Measurements from ENCODE around the gene ZBTB16.

DNA sequence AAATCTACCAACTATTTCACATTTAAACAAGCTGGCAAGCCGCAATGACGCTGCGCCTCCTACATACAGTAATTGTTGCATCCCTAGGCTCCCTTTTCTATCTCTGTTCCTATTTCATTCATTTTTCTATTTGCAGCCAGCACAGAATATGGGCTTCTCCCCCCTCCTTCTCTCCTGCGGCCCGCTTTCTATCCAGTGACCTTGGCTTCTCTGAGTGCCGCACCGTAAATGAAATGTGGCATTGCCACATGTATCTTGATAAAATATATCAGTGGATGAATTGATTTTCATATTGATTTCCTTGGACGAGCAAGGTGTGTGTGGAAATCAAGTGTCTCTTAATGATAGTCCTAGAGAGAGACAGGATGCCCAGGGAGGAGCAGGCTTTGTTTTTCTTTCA, 70.2 kb downstream of the ZBTB16 start:
- TF ChIP-seq, protein P1, sequence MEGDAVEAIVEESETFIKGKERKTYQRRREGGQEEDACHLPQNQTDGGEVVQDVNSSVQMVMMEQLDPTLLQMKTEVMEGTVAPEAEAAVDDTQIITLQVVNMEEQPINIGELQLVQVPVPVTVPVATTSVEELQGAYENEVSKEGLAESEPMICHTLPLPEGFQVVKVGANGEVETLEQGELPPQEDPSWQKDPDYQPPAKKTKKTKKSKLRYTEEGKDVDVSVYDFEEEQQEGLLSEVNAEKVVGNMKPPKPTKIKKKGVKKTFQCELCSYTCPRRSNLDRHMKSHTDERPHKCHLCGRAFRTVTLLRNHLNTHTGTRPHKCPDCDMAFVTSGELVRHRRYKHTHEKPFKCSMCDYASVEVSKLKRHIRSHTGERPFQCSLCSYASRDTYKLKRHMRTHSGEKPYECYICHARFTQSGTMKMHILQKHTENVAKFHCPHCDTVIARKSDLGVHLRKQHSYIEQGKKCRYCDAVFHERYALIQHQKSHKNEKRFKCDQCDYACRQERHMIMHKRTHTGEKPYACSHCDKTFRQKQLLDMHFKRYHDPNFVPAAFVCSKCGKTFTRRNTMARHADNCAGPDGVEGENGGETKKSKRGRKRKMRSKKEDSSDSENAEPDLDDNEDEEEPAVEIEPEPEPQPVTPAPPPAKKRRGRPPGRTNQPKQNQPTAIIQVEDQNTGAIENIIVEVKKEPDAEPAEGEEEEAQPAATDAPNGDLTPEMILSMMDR (IDR thresholded peaks at IDR 0.05; ENCODE audit: low read length) = no peak
- TF ChIP-seq EZH2 (optimal IDR thresholded peaks at IDR 0.05; ENCODE audit: low read depth, low read length) (no peak), EZH2phosphoT487 (IDR thresholded peaks at IDR 0.05; ENCODE audit: low read length) (no peak)

All from MM.1S (cell line).